ENCODE data around the gene METTL2A. TPM values are rescaled to one million over a fixed set of nuclear protein-coding genes. Genes with fewer than 3 reads are reported as not detected.

The METTL2A gene
- 10 to 100 TPM; 14.5 to 24.3 TPM for total RNA-seq

GRCh38 chr17:62423647-62424461, at the start of gene METTL2A:
Gene METTL2A (plus strand): TSS chr17:62423897. CDS start chr17:62423903, 6 bp downstream.

GRCh38 chr17:62380253-62380652, 43.4 kb upstream of the METTL2A start, which contains the start of gene EFCAB3:
Gene EFCAB3 (plus strand): TSS chr17:62380553. CDS start chr17:62382980, 2,427 bp downstream.

GRCh38 chr17:62478424-62478879, 54.8 kb downstream of the METTL2A start, which contains the start of gene TLK2:
Gene TLK2 (plus strand): TSS chr17:62478825. CDS start chr17:62481126, 2,301 bp downstream.

Small RNAs within 50 kb of the gene (small RNA-seq; reads per million reads assigned to genes)
- gene RNU7-52P: 0.04 to 0.06 reads per million in 2 donors

Other genes starting within 250 kb of the METTL2A start
- not detected for gene EFCAB3, start 43.3 kb upstream of the METTL2A start, total RNA-seq
- gene TLK2, start 54.9 kb downstream of the METTL2A start, total RNA-seq: 10 to 100 TPM; 35.8 to 45.0 TPM
- gene MRC2, start 203.8 kb downstream of the METTL2A start, total RNA-seq: 1 to 10 TPM; 1.0 to 5.7 TPM

Measured in melanocyte of skin (primary cell).